Breast epithelium (tissue), 4 donors: Measurements from ENCODE around the gene RPL13A. TPM values are rescaled to one million over a fixed set of nuclear protein-coding genes. Genes with fewer than 3 reads are reported as not detected.
A peak's percentile ranks its signal among the peaks of the same experiment; 100 is the strongest.
"Not testable (repeated sequence)": the region's sequence is repeated elsewhere in the genome, so short reads cannot be mapped to it uniquely, and the experiment has no call there.

ENCODE experiments used
- DNase-seq, 2 donors: peaks; one replicate each; pipeline ENCODE4 v3.0.0-alpha.2; 2019; ENCODE audit warnings: low spot score in 2 of 2
- H3K27ac ChIP-seq, 2 donors: fragments of 200-600 bp; sonication (generic) in 1 of 2; one replicate each; pipeline ENCODE4 v1.5.1; 2016 to 2019; ENCODE audit warnings: mild to moderate bottlenecking in 1 of 2
- H3K27me3 ChIP-seq, 2 donors: fragments of 200-600 bp; sonication (generic) in 1 of 2; one replicate each; pipeline versions ENCODE4 v1.5.1 to v1.6.0; 2017 to 2019; ENCODE audit warnings: control low read depth in 1 of 2, mild to moderate bottlenecking in 1 of 2
- H3K36me3 ChIP-seq: fragments of 200-600 bp; one replicate; pipeline ENCODE4 v1.5.1; 2019
- H3K4me1 ChIP-seq, 2 donors: fragments of 200-600 bp; sonication (generic); one replicate each; pipeline ENCODE4 v1.5.1; 2016 to 2019; ENCODE audit warnings: control low read depth in 1 of 2
- H3K4me3 ChIP-seq, 3 donors: fragments of 200-600 bp; sonication (generic); 1 replicate in 2 of 3; 2 replicates in 1 of 3; pipeline ENCODE4 v1.5.1; 2016 to 2019; ENCODE audit warnings: mild to moderate bottlenecking in 3 of 3, moderate library complexity in 2 of 3
- H3K9me3 ChIP-seq, 2 donors: fragments of 200-600 bp; sonication (generic) in 1 of 2; one replicate each; pipeline ENCODE4 v1.5.1; 2016 to 2019; ENCODE audit warnings: control low read depth in 1 of 2
- POLR2A ChIP-seq: fragments of 450-650 bp; IDR thresholded peaks from one replicate; pipeline ENCODE4 v1.6.1; 2016; ENCODE audit warnings: antibody characterized with exemption, mild to moderate bottlenecking, moderate library complexity
- POLR2AphosphoS5 ChIP-seq, 3 donors: sonication (generic); formaldehyde crosslinking; IDR thresholded peaks; one replicate each; pipeline ENCODE4 v1.6.1; 2017; ENCODE audit warnings: antibody characterized with exemption in 3 of 3
- intact Hi-C: fragments of 100-400 bp; cut with DNase I; formaldehyde crosslinking; loops from one replicate; pipeline ENCODE4 v1.15.1; 2023; ENCODE audit warnings: low total_unique reads
- total RNA-seq, 3 donors: library from RNA; depleted of rRNA; stranded (reverse); fragments of >200 nt; gene quantifications; one replicate each; pipeline ENCODE4 v1.1.0, GENCODE V29; 2016
- TF ChIP-seq, protein P1 (sequence below), 3 donors: fragments of 450-650 bp; IDR thresholded peaks; one replicate each; pipeline ENCODE4 v1.5.1; 2016 to 2017; ENCODE audit warnings: antibody characterized with exemption in 3 of 3, mild to moderate bottlenecking in 3 of 3, moderate library complexity in 3 of 3

The RPL13A gene
- total RNA-seq, 3 donors from 2014 or later, result 3,591 to 5,468 (median 4,346) TPM

DNA sequence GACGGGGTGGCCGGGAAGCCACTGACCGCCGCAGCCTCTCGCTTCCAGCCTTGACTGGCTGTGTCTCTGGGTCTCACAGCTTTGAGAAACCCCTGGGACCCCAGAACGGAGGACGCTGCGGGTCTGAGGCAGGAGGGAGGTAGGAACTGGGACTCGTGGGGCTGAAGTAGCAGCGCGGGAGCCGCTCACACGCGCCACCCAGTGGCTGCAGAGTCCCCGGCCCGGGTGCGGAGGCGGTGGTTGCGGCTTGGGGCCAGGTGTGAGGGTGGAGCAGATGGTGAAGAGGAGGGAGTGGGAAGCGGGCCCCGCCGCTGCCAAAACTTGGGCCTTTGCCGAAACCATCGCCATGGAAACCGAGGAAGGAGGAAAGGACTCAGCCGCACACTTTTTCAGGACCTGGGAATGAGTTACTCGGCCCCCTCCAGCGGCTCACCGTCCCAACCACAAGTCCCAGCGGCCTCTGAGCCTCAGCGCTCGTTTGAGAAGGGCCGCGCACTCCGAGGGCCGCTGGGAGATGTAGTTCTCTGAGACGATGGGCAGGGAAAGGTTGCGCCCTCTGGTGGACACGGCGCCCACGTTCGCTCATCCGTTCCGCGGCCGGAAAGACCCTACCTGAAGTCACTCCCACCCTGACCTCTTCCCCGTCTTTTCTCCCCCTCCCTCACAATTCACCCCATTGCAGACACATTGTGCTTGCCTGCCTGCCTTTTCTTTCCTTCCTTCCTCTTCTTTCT is 43.9 kb upstream of the RPL13A start:
- peak overlapping the region; percentile 62 to 91 (median 69) for H3K4me3 ChIP-seq
- DNase-seq, result peak; percentile 93 to 94
- H3K4me1 ChIP-seq, result peaks cover 0 to 4% of the 10 kb centered on the region in 2 donors
- H3K9me3 ChIP-seq, result no peaks in the 10 kb centered on the region
- H3K27ac ChIP-seq, result peak overlapping the region; percentile 80 to 81
- TF ChIP-seq POLR2A, result no peak
- TF ChIP-seq, protein P1, sequence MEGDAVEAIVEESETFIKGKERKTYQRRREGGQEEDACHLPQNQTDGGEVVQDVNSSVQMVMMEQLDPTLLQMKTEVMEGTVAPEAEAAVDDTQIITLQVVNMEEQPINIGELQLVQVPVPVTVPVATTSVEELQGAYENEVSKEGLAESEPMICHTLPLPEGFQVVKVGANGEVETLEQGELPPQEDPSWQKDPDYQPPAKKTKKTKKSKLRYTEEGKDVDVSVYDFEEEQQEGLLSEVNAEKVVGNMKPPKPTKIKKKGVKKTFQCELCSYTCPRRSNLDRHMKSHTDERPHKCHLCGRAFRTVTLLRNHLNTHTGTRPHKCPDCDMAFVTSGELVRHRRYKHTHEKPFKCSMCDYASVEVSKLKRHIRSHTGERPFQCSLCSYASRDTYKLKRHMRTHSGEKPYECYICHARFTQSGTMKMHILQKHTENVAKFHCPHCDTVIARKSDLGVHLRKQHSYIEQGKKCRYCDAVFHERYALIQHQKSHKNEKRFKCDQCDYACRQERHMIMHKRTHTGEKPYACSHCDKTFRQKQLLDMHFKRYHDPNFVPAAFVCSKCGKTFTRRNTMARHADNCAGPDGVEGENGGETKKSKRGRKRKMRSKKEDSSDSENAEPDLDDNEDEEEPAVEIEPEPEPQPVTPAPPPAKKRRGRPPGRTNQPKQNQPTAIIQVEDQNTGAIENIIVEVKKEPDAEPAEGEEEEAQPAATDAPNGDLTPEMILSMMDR (IDR thresholded peaks at IDR 0.05), result peak; percentile 81 to 93 (median 93)
- peak; percentile 48 to 73 (median 73) for TF ChIP-seq POLR2AphosphoS5 (IDR thresholded peaks at IDR 0.05)
- peaks cover 0 to 18% of the 10 kb centered on the region in 2 donors for H3K27me3 ChIP-seq
- intact Hi-C loops, result no loop called here
- H3K36me3 ChIP-seq, result no peaks in the 10 kb centered on the region

DNA sequence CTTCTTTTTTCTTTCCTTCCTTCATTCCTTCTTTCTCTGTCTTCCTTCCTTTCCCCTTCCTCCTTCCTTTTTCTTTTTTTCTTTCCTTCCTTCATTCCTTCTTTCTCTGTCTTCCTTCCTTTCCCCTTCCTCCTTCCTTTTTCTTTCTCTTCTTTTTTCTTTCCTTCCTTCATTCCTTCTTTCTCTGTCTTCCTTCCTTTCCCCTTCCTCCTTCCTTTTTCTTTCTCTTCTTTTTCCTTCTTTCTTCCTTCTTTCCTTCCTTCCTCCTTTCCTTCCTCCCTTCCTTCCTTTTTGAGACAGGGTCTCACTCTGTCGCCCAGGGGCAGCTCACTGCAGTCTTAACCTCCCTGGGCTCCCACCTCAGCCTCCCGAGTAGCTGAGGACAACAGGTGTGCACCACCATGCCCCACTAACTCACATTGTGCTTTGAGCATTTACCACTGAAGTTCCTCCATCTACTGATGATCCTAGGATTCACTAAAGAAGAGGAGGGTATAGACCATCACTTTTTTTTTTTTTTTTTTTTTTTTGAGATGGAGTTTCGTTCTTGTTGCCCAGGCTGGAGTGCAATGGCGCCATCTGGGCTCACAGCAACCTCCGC is 43.2 kb upstream of the RPL13A start:
- H3K36me3 ChIP-seq, H3K9me3 ChIP-seq, DNase-seq, intact Hi-C loops, H3K4me1 ChIP-seq: not testable (repeated sequence)
- Histone ChIP-seq H3K27ac (peak overlapping the region; percentile 80 to 81), H3K4me3 (peak overlapping the region in 2 of 3 donors; percentile 69 to 91), H3K27me3 (peaks cover 0 to 14% of the 10 kb centered on the region in 2 donors)

DNA sequence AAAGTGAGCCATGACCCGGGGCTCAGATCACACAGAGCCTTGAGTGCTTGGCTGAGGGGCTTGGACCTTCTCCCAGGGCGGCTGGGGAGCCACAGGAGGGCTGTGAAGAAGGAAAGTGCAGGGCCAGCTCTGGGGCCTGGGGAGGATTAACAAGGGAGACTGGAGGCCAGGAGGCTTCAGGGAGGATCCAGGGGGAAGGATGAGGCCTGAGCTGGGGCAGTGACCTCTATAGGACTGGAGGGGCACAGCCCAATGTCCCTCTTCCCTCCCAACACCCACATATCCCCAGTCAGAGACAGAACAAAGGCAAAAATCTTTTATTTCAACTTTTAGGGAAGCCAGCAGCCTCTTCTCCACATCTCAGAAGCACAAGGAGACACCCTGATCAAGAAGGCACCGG is 41.4 kb upstream of the RPL13A start:
- no peaks in the 10 kb centered on the region for H3K36me3 ChIP-seq
- H3K27ac ChIP-seq, result no peak overlapping the region
- intact Hi-C loops, result no loop called here
- no peak for TF ChIP-seq POLR2A
- TF ChIP-seq, protein P1 (IDR thresholded peaks at IDR 0.05), result no peak
- no peak for TF ChIP-seq POLR2AphosphoS5 (IDR thresholded peaks at IDR 0.05)
- H3K27me3 ChIP-seq, result no peaks in the 10 kb centered on the region
- H3K9me3 ChIP-seq, result no peaks in the 10 kb centered on the region
- H3K4me1 ChIP-seq, result peaks cover 4 to 8% of the 10 kb centered on the region in 2 donors
- DNase-seq, result no peak
- no peak overlapping the region for H3K4me3 ChIP-seq

DNA sequence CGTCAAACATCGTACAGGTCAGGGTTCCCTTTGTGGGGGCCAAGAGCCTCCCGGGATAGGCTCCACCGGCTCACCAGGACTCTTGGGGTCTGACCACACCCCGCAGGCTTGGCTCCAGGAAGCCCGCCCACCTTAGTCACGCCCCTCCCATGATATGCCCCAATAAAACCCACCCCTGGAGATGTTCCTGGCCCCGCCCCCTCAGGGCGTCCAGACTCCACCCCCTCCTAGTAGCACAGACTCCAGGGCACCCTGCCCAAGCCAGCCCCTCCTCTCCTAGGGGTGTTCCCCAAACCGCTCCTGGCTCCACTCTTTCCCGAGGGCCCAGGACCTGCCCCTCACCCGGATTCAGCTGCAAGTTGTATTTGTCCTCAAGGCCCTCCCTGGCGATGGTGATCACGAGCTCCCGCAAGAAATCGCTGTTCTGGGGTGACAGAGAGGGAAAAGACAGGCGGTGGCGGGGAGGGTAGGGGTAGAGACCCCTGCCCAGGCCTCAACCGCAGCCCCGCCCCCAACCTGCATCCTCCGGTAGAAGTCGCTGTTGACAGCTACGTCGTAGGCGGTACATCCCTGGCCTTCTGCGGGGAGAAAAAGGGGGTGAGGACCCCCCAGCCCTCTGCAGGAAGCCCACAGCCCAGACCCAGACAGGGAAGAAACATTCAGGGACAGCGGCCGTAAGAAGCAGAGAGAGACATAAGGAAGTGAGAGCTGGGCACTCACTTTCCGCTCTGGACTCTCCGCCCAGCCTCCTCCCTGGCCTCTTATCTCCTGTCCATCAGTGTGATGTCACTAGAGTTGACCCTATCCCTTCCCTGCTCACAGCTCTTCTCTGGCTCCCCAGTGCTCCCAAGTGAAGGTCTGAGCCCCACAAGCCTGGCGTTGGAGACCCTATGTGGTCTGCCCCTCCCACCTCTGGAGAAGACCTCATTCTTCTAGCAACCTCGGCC is 39.6 kb upstream of the RPL13A start:
- Histone ChIP-seq H3K9me3 (no peaks in the 10 kb centered on the region), H3K4me3 (no peak overlapping the region), H3K36me3 (no peaks in the 10 kb centered on the region), H3K27me3 (no peaks in the 10 kb centered on the region), H3K27ac (peak overlapping the region in 1 of 2 donors; percentile 21), H3K4me1 (peaks cover 4 to 8% of the 10 kb centered on the region in 2 donors)
- no peak for DNase-seq
- TF ChIP-seq POLR2AphosphoS5 (IDR thresholded peaks at IDR 0.05) (no peak), POLR2A (no peak)
- TF ChIP-seq, protein P1 (IDR thresholded peaks at IDR 0.05), result no peak
- intact Hi-C loops, result no loop called here

DNA sequence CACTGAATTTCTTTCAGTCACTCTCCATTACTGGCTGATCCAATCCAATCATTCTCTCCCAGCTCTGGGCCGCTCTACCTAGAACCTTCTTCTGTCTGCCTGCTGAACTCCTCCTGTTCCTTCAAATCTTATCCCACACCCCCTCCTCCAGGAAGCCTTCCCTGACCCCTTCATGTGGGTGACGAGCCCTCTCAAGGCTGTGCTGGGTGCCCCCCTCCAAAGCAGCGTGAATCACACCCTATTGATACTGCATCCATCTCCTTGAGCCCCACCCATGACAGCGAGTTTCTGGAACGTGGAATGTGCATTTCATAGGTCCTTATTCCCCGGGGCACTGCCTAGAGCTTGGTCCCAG is 39.0 kb upstream of the RPL13A start:
- Histone ChIP-seq H3K4me3 (no peak overlapping the region), H3K36me3 (no peaks in the 10 kb centered on the region), H3K27me3 (no peaks in the 10 kb centered on the region), H3K9me3 (no peaks in the 10 kb centered on the region), H3K27ac (peak overlapping the region in 1 of 2 donors; percentile 21), H3K4me1 (peaks cover 1 to 8% of the 10 kb centered on the region in 2 donors)
- TF ChIP-seq POLR2AphosphoS5 (IDR thresholded peaks at IDR 0.05), result no peak
- TF ChIP-seq POLR2A, result no peak
- TF ChIP-seq, protein P1 (IDR thresholded peaks at IDR 0.05), result no peak
- intact Hi-C loops, result no loop called here
- DNase-seq, result no peak
